Activated CD8-positive, alpha-beta T cell treated with anti-CD3 and anti-CD28 coated beads for 36 hours (primary cell): ENCODE results near the gene HDAC6. TPM values are rescaled to one million over a fixed set of nuclear protein-coding genes. Genes with fewer than 3 reads are reported as not detected.

Source experiments
- ATAC-seq: fragments of 200-7000 bp; cut with Tn5 transposase; one replicate; pipeline ENCODE4 v1.10.0; 2021; ENCODE audit warnings: mild to moderate bottlenecking, moderate library complexity
- CTCF ChIA-PET: fragments of 350-600 bp; sonication (Branson Sonifier 250); formaldehyde crosslinking; loops from one replicate; lab custom pipeline; 2021; ENCODE audit warnings: antibody characterized with exemption; lab: Charles Lee
- POLR2A ChIA-PET: fragments of 350-600 bp; sonication (Branson Sonifier 250); formaldehyde crosslinking; loops from one replicate; lab custom pipeline; 2021; ENCODE audit warnings: antibody characterized with exemption; lab: Charles Lee
- DNase-seq: peaks from one replicate; pipeline ENCODE4 v3.0.0-alpha.2; 2020
- H3K27ac Mint-ChIP-seq: one replicate; pipeline ENCODE4 v1.8.0; 2021; ENCODE audit warnings: mild to moderate bottlenecking, mixed read lengths
- H3K27me3 Mint-ChIP-seq: one replicate; pipeline ENCODE4 v1.8.0; 2021; ENCODE audit warnings: mixed read lengths
- H3K36me3 Mint-ChIP-seq: one replicate; pipeline ENCODE4 v1.8.0; 2021; ENCODE audit warnings: low read depth, mixed read lengths
- H3K4me1 Mint-ChIP-seq: one replicate; pipeline ENCODE4 v1.8.0; 2021; ENCODE audit warnings: low read depth, mixed read lengths
- H3K4me3 Mint-ChIP-seq: one replicate; pipeline ENCODE4 v1.8.0; 2021; ENCODE audit warnings: mild to moderate bottlenecking, moderate library complexity, mixed read lengths
- H3K9me3 Mint-ChIP-seq: one replicate; pipeline ENCODE4 v1.8.0; 2021; ENCODE audit warnings: mixed read lengths
- CTCF ChIP-seq: fragments of 200-600 bp; IDR thresholded peaks from one replicate; pipeline ENCODE4 v1.8.0; 2022; ENCODE audit warnings: antibody characterized with exemption, mild to moderate bottlenecking
- intact Hi-C: fragments of 100-400 bp; cut with micrococcal nuclease; formaldehyde crosslinking; loops from one replicate; pipeline ENCODE4 v1.10.0; 2022
- total RNA-seq, 2 experiments: library from RNA; stranded (reverse); gene quantifications; one replicate each; pipeline ENCODE4 v1.2.3, GENCODE V29; 2021

The HDAC6 gene
- total RNA-seq, 2 experiments from 2014 or later = 51.2 to 54.5 TPM

- ChIA-PET POLR2A (interaction anchor here (0.7 to 0.9 kb wide), 2 partner anchors 44 to 218 kb away, joined by 3 read pairs; no protein-coding TSS in a partner anchor), CTCF (no interaction called here)
- intact Hi-C loops = no loop called here
- DNase-seq (peak; percentile 40), ATAC-seq (peak; percentile 68)
- Mint-ChIP-seq H3K4me1 (peaks cover 3% of the 10 kb centered on the region), H3K27me3 (no peaks in the 10 kb centered on the region), H3K4me3 (no peak within 1 kb of the TSS), H3K9me3 (no peaks in the 10 kb centered on the region), H3K36me3 (no peaks in the 10 kb centered on the region), H3K27ac (no peak within 1 kb of the TSS)
- TF ChIP-seq CTCF = no peak
Observed at GRCh38 chrX:48761674-48762471, 40.0 kb upstream of the HDAC6 start, which contains the start of gene GLOD5. TSS of gene GLOD5 (plus strand) at chrX:48761747. CDS start at chrX:48761791, 44 bp downstream.

GRCh38 chrX:48769230-48769629 lies 32.6 kb upstream of the HDAC6 start:
- Mint-ChIP-seq H3K4me3 (no peak overlapping the region), H3K9me3 (no peaks in the 10 kb centered on the region), H3K27ac (no peak overlapping the region), H3K4me1 (no peaks in the 10 kb centered on the region), H3K36me3 (no peaks in the 10 kb centered on the region), H3K27me3 (no peaks in the 10 kb centered on the region)
- no peak for DNase-seq
- CTCF ChIA-PET = no interaction called here
- TF ChIP-seq CTCF = no peak
- POLR2A ChIA-PET = no interaction called here
- intact Hi-C loops = no loop called here
- ATAC-seq = no peak

GRCh38 chrX:48770296-48770695 lies 31.6 kb upstream of the HDAC6 start:
- H3K4me1 Mint-ChIP-seq = no peaks in the 10 kb centered on the region
- H3K36me3 Mint-ChIP-seq = no peaks in the 10 kb centered on the region
- no peak overlapping the region for H3K27ac Mint-ChIP-seq
- intact Hi-C loops = no loop called here
- no peaks in the 10 kb centered on the region for H3K9me3 Mint-ChIP-seq
- DNase-seq (no peak), ATAC-seq (no peak)
- ChIA-PET CTCF (no interaction called here), POLR2A (no interaction called here)
- no peak for TF ChIP-seq CTCF
- H3K4me3 Mint-ChIP-seq = no peak overlapping the region
- no peaks in the 10 kb centered on the region for H3K27me3 Mint-ChIP-seq

GRCh38 chrX:48772602-48773001 lies 29.3 kb upstream of the HDAC6 start:
- Mint-ChIP-seq H3K9me3 (no peaks in the 10 kb centered on the region), H3K4me1 (no peaks in the 10 kb centered on the region), H3K27ac (no peak overlapping the region), H3K36me3 (no peaks in the 10 kb centered on the region), H3K4me3 (no peak overlapping the region), H3K27me3 (no peaks in the 10 kb centered on the region)
- ChIA-PET CTCF (no interaction called here), POLR2A (no interaction called here)
- no peak for TF ChIP-seq CTCF
- no peak for DNase-seq
- intact Hi-C loops = no loop called here
- no peak for ATAC-seq

GRCh38 chrX:48776818-48777439 lies 24.9 kb upstream of the HDAC6 start:
- Mint-ChIP-seq H3K4me1 (no peaks in the 10 kb centered on the region), H3K27me3 (no peaks in the 10 kb centered on the region), H3K27ac (no peak overlapping the region), H3K4me3 (no peak overlapping the region), H3K36me3 (no peaks in the 10 kb centered on the region), H3K9me3 (no peaks in the 10 kb centered on the region)
- no peak for DNase-seq
- no peak for ATAC-seq
- TF ChIP-seq CTCF = no peak
- POLR2A ChIA-PET = interaction anchor here (0.6 kb wide), 1 partner anchor 118 kb away, joined by 3 read pairs; no protein-coding TSS in a partner anchor
- intact Hi-C loops = no loop called here
- CTCF ChIA-PET = interaction anchor here (1.7 kb wide), 1 partner anchor 129 kb away, joined by 4 read pairs; no protein-coding TSS in a partner anchor
